ENCODE data around the gene BRK1.
"Not testable (repeated sequence)": the region's sequence is repeated elsewhere in the genome, so short reads cannot be mapped to it uniquely, and the experiment has no call there.

DNA sequence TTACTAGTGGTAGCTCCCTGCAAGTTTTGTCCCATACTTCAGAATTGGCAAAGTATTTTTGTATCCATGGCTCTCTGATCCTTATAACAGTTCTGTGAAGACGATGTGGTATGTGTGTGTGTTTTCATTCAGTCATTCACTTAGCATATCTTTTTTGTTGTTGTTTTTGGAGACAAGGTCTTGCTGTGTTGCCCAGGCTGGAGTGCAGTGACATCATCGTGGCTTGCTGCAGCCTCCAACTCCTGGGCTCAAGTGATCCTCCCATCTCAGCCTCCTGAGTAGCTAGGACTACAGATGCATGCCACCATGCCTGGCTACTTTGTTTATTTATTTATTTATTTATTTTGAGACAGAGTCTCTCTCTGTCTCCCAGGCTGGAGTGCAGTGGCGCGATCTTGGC, 60.7 kb downstream of the BRK1 start:
- TF ChIP-seq, protein P1, sequence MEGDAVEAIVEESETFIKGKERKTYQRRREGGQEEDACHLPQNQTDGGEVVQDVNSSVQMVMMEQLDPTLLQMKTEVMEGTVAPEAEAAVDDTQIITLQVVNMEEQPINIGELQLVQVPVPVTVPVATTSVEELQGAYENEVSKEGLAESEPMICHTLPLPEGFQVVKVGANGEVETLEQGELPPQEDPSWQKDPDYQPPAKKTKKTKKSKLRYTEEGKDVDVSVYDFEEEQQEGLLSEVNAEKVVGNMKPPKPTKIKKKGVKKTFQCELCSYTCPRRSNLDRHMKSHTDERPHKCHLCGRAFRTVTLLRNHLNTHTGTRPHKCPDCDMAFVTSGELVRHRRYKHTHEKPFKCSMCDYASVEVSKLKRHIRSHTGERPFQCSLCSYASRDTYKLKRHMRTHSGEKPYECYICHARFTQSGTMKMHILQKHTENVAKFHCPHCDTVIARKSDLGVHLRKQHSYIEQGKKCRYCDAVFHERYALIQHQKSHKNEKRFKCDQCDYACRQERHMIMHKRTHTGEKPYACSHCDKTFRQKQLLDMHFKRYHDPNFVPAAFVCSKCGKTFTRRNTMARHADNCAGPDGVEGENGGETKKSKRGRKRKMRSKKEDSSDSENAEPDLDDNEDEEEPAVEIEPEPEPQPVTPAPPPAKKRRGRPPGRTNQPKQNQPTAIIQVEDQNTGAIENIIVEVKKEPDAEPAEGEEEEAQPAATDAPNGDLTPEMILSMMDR (IDR thresholded peaks at IDR 0.05; ENCODE audit: low read depth, low read length, missing input control): not testable (repeated sequence)
- TF ChIP-seq, protein P2, sequence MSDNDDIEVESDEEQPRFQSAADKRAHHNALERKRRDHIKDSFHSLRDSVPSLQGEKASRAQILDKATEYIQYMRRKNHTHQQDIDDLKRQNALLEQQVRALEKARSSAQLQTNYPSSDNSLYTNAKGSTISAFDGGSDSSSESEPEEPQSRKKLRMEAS (IDR thresholded peaks at IDR 0.05): not testable (repeated sequence)
- not testable (repeated sequence) for TF ChIP-seq RAD21 (IDR thresholded peaks at IDR 0.05); FOXA1 (IDR thresholded peaks at IDR 0.05); TAF1 (conservative IDR thresholded peaks at IDR 0.05); RXRA (IDR thresholded peaks at IDR 0.05); HNF4A (conservative IDR thresholded peaks at IDR 0.05); SP1 (IDR thresholded peaks at IDR 0.05); YY1 (IDR thresholded peaks at IDR 0.05); EGR1 (IDR thresholded peaks at IDR 0.05; ENCODE audit: low read depth in 2 of 2)
- TF ChIP-seq, protein P3, sequence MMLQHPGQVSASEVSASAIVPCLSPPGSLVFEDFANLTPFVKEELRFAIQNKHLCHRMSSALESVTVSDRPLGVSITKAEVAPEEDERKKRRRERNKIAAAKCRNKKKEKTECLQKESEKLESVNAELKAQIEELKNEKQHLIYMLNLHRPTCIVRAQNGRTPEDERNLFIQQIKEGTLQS (IDR thresholded peaks at IDR 0.05): not testable (repeated sequence)
- TF ChIP-seq, protein P4, sequence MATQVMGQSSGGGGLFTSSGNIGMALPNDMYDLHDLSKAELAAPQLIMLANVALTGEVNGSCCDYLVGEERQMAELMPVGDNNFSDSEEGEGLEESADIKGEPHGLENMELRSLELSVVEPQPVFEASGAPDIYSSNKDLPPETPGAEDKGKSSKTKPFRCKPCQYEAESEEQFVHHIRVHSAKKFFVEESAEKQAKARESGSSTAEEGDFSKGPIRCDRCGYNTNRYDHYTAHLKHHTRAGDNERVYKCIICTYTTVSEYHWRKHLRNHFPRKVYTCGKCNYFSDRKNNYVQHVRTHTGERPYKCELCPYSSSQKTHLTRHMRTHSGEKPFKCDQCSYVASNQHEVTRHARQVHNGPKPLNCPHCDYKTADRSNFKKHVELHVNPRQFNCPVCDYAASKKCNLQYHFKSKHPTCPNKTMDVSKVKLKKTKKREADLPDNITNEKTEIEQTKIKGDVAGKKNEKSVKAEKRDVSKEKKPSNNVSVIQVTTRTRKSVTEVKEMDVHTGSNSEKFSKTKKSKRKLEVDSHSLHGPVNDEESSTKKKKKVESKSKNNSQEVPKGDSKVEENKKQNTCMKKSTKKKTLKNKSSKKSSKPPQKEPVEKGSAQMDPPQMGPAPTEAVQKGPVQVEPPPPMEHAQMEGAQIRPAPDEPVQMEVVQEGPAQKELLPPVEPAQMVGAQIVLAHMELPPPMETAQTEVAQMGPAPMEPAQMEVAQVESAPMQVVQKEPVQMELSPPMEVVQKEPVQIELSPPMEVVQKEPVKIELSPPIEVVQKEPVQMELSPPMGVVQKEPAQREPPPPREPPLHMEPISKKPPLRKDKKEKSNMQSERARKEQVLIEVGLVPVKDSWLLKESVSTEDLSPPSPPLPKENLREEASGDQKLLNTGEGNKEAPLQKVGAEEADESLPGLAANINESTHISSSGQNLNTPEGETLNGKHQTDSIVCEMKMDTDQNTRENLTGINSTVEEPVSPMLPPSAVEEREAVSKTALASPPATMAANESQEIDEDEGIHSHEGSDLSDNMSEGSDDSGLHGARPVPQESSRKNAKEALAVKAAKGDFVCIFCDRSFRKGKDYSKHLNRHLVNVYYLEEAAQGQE (IDR thresholded peaks at IDR 0.05): not testable (repeated sequence)

Measured in liver (tissue), 3 donors.